IPS DF 4.7 (cell line): Measurements from ENCODE around the gene ZNF511.

ENCODE experiments used
- DNase-seq: peaks from one replicate; pipeline ENCODE4 v3.0.0-alpha.2; 2013; ENCODE audit warnings: low spot score; ENCODE audit errors: extremely low read depth

Gene ZNF511

DNA sequence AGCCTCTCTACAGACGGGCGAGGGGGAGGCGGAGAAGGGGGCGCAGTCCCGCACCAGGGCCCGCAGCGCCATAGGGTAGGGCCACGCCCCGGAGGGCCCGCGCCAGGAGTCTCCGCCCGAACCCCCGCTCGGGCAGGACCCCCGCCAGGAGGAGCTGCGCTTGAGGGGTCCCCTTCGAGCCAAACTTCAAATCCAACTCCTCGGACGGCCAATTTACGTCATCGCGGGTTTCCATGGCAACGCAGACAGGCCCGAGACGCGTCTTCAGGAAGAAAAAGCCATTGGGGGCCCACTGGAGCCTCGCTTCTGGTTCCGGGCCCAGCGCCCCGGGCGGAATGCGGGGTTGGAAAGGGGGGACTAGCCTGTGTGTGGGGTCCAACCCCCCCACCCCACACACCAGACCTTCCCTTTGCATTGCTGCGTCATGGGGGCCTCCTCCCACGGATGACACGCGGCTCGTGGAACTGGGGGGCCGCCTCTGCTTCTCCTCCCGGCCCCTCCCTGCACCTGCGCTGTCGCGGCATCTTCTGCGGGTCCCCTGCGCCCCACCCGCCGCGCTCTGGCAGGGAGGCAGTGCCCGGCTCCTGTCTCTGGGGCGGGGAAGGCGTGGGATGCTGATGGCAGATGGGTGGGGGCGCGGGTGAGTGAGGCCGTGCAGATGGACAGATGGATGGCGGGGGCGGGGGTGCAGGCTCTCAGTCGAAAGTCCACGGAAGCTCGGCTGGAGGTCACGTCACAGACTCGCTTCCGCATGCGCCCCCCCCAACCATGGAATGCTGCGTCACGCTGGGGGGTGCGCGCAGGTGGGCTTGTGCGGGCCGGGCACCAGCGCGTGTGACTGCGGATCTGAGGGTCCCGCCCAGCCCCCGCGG lies 26.8 kb downstream of the ZNF511 start:
- no peak for DNase-seq

DNA sequence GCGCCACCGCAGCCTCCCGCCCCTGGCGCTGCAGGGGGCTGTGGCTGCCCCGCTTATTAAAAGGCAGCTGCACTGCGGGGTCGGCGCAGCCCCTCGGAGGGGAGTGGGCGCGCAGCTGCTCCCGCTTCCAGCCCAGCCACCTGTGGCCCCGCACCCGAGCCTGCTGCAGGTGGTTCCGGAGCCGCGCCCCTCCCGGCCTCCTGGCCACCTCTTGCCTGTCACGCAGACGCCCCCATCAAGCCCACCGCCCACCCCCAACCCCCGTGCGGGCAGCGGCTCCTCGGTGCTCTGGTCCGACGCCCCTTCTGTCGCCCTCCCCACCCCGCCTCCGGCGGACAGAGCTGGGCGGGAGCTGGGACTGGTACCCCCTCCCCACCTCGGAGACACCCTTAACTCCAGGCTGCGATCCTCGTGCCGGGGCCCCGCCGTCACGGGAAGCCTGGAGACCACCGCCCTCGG lies 27.4 kb downstream of the ZNF511 start:
- DNase-seq, result no peak

GRCh38 chr10:133336577-133337369 lies 28.1 kb downstream of the ZNF511 start, which contains the start of gene CALY:
TSS of gene CALY (minus strand) at chr10:133336896. CDS start at chr10:133328989, 7,907 bp downstream.
- DNase-seq, result no peak

DNA sequence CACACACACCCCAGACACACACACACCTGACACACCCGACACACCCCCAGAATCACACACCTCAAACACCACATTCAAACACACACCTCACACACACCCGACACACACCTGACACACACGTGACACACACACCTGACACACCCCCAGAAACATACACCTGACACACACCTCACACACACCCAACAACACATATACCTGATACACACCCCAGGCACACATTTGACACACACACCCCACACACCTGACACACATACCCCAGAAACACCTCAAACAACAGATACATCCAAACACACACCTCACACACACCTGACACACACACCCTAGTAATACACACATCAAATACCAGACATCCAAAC lies 28.6 kb downstream of the ZNF511 start:
- DNase-seq, result no peak

GRCh38 chr10:133338080-133339071 lies 29.7 kb downstream of the ZNF511 start:
- no peak for DNase-seq

- no peak for DNase-seq
These were observed 31.1 kb downstream of the ZNF511 start for GRCh38 chr10:133339708-133340380.

DNA sequence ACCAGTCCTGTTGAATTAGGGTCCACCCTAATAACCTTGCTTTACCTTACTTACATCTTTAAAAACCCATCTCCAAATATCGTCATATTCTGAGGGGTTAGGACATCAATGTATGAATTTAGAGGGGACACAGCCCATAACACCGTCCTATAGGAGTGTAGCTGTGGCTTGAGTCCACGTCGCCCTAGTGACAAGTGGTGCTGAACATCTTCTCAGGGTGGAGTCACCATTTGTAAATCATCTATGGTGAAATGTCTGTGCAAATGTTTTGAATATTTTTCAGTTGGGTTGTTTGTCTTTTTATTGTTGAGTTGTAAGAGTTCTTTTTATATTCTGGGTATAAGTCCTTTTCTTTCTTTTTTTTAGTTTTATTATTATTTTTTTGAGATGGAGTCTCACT lies 33.3 kb downstream of the ZNF511 start:
- DNase-seq, result no peak

- DNase-seq, result no peak
These were observed 34.2 kb downstream of the ZNF511 start for GRCh38 chr10:133342942-133343341.

- DNase-seq, result no peak
These were observed 34.8 kb downstream of the ZNF511 start for GRCh38 chr10:133343558-133343957.

GRCh38 chr10:133344236-133344635 lies 35.5 kb downstream of the ZNF511 start:
- DNase-seq, result no peak

DNA sequence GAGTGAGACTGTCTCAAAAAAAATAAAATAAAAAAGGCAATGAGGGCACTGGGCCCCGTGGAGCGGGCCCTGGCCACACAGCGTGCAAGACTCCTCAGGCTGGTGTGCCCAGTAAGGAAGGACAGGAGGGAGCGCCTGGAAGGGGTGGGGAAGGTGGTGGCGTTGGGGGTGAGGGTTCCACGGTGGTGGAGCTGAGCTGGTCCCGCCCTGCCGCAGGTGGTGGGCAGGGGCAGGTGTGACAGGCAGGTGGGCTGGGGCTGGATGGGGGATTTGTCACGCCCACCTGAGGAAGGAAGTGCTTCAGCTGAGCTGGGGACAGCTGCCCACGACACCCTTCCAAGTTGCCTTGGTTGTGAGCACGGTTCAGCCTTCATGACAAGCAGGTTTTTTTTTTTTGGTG lies 37.7 kb downstream of the ZNF511 start:
- no peak for DNase-seq

DNA sequence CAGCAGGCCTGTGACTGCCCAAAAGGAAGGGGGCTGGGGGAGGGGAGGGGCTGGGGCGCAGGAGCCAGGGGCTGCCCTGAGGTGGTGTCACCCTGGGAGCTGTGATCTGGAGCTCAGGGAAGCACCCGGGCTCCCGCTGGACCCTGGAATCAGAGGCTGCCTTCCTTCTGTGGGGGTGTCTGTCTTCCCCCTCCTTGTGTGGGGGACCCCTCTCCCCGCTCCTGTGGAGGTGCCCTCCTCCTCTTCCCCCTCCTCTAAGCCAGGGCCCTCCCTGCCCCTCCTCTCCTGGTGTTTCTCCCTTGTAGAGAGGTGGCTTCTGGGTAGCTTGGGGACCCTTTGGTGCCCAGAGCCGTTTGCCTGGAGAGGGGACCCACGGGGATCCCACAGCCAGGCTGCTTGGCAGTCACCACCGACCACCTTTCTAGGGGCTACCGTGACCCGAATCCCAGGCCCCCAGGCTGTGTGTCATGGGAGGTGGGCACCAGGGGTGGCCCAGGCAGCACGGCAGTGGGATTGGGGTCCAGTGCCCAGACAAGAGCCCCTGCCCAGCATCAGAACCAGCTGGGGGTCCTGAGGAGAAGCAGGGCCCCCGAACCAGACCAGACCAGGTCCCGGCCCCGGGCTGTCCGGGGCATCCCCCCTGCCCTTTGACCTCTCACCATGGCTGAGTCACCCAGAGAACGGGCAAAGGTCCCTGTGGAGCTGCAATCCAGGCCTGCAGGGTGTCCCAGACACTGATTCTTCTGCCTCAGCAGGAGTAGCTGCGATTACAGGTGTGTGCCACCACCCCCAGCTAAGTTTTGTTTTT lies 39.2 kb downstream of the ZNF511 start:
- DNase-seq, result no peak

DNA sequence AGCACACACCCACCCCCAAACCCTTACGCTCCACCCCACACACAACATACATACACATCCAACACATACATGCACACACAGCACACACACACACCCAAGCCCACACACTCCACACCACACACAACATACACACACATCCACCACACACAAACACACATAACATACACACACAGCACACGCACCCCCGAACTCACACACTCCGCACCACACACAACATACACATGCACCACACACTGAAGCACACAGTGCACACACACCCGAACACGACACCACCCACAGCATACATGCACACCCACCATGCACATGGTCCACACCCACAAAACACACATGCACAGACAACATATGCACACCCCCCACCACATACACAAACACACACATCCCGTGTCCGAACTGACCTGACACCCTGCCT lies 40.5 kb downstream of the ZNF511 start:
- DNase-seq, result no peak

DNA sequence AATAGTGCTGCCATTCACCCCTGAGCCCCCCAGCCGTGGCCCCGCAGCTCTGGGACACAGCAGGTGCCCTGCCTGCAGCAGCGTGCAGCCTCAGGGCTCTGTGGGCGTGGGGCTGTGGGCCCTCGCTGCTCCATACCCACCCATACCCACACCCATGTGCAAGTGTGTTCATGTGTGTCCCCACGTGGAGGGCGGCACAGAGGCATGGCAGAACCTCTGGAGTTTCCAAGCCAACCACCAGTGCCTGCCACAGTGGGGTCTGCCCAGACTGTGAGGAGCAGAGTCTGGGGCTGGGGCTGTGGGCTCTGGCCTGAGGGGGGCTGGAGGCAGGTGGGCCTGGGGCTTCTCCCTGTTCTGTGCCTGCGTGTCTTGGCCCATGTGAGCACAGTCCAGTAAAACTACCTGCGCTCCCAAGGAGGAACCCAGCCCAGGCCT lies 40.9 kb downstream of the ZNF511 start:
- DNase-seq, result no peak

- DNase-seq, result no peak
These were observed 41.7 kb downstream of the ZNF511 start for GRCh38 chr10:133350283-133350949.

- DNase-seq, result no peak
These were observed 42.2 kb downstream of the ZNF511 start for GRCh38 chr10:133350950-133351329.

GRCh38 chr10:133351408-133352318 lies 42.9 kb downstream of the ZNF511 start:
- no peak for DNase-seq
